Stimulated activated CD4-positive, alpha-beta T cell treated with anti-CD3 and anti-CD28 coated beads, Interleukin-1b, Interleukin-23, amount 100 ng/mL, for 4 hours (primary cell): Measurements from ENCODE around the gene DNPH1.

Source experiments
- DNase-seq, 2 donors: peaks; one replicate each; pipeline ENCODE4 v3.0.0-alpha.2; 2020; ENCODE audit warnings: low read depth in 2 of 2

DNPH1 gene

DNA sequence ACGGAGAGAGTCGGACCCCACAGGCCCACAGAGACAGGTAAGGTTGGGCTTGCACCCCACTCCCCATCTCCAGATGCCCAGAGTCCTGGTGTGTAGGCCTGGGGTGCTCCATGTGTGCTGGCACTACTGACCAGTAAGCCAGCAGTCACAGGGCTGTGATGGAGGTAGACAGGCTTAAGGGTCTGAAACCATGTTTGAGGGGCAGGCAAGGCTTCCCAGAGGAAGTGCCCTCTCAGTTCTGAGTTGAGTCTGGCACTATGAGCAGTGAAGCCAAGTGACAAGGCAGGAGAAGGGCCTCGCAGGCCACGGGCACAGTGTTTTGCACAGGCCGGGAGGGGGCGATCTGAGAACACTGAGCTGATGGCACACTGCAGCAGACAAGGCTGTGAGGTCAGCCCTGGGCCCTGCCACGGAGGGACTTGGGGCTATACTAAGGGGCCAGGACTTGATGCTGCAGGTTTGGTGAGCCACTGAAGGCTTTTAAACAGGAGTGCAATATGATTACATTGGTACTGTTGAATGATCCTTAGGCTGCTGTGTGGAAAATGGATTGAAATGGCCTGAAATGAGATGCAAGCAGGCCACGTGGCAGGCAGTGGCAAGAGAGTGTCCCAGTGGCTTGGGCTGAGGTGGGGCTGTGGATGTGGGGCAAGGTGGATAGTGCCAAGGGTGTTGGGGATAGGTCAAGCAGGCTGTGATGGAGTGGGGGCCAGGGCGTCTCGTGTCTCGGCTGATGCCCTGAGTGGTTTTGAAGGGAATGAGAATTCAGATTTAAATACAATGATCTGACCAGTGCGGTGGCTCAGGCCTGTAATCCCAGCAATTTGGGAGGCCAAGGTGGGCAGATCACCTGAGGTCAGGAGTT, 34.3 kb upstream of the DNPH1 start:
- peak; percentile 62 to 71 for DNase-seq

DNA sequence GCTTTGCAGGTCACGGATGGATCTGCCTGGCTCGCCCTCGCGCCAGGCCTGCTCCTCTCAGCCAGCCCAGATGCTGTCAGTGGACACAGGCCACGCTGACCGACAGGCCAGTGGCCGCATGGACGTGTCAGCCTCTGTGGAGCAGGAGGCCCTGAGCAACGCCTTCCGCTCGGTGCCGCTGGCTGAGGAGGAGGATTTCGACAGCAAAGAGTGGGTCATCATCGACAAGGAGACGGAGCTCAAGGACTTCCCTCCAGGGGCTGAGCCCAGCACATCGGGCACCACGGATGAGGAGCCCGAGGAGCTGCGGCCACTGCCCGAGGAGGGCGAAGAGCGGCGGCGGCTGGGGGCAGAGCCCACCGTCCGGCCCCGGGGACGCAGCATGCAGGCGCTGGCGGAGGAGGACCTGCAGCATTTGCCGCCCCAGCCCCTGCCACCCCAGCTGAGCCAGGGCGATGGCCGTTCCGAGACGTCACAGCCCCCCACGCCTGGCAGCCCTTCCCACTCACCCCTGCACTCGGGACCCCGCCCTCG, 33.6 kb upstream of the DNPH1 start:
- no peak for DNase-seq

DNA sequence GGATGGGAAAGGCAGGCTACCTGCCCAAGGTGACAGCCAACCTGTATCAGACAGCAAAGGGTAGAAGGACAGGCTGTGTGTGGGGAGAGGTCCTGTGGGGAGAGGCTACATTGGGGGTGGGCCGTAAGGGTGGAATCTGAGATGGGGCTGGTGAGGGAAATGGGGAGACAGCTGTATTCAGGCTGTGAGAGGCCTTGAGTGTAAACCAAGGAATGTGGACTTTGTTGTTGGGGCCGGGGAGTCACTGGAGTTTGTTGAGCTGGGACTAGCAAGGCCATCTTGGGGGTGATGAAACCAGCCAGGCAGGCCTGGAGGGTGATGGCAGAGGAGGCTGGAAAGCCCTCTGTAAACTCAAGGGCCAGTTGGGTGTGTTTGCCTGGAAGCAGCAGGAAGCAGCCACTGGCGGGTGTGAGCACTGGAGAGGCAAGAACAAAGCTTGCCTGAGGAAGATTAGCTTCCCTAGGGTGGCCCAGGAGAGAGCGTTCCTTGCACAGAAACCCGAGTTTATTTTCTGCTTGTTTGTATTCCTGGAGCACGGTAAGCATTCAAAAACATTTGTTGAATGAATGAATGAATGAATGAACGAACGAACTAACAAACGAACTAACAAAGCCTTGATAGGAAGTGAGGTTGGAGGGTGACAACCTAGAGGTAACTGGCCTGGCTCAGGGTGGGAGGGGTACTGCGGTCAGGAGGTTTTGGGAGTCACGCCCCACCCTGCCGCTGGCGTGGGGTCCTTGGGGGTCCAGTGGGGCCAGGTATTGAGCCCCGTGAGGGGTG, 32.9 kb upstream of the DNPH1 start:
- no peak for DNase-seq

DNA sequence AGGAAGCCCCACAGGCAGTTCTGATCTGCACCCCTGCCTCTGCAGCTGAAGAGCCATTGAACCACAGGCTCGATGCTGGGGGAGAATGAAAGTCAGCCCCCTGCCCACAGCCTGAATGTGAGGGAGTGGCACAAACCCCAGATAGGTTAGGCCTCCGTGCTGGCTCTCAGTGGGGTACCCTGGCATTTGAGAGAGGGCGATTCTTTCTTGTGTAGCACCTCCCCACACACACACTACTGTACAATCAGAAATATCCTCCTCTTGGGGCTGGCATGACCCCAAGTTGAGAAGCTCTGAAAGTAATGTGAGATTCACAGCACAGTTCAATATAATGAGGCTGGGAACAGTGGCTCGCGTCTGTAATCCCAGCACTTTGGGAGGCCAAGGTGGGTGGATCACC, 31.9 kb upstream of the DNPH1 start:
- DNase-seq = no peak

DNA sequence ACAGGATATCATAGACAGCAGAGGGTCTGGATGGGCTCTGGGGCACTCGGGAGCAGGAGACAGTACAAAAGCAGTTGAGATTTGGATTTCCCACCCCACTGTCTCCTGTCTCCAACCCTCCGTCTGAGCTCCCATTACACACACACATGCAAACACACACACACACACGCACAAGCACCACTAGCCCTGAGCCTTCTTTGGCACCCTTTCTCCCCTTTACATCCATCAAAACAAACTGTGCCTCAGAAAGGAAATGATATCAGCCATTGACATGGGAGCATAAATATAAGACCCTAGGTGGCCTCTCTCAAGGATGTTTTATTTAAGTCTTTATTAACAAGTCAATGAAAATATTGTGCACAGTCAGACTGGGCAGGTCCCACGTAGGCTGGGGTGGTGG, 31.5 kb upstream of the DNPH1 start:
- DNase-seq = no peak

DNA sequence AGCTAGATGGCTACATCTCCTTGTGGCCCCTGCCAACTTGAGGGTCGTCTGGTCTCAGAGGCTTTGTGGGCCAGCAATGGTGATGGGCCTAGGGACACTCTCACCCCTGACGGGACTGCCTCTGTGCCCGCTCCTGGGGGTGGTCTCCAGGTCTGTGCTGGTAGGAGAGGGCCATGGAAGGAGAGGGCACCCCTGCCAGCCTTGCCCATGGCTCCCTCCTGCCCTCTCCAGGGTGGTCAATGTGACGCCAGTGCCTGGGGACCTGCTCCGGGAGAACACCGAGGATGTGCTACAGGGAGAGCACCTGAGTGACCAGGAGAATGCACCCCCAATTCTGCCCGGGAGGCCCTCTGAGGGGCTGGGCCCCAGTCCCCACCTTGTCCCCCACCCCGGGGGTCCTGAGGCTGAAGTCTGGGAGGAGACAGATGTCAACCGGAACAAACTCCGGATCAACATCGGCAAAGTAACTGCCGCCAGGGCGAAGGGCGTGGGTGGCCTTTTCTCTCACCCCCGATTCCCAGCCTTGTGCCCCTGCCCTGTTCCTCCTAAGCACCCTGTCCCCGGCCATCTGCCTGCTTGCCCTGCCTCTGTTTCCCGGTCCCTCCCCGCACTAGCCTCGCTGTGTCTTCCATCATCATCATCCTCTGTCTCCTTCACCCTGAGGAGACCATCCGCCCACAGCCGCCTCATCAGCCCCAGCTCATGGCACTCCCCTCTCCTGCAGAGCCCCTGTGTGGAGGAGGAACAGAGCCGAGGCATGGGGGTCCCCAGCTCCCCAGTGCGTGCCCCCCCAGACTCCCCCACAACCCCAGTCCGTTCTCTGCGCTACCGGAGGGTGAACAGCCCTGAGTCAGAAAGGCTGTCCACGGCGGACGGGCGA, 29.8 kb upstream of the DNPH1 start:
- no peak for DNase-seq

DNA sequence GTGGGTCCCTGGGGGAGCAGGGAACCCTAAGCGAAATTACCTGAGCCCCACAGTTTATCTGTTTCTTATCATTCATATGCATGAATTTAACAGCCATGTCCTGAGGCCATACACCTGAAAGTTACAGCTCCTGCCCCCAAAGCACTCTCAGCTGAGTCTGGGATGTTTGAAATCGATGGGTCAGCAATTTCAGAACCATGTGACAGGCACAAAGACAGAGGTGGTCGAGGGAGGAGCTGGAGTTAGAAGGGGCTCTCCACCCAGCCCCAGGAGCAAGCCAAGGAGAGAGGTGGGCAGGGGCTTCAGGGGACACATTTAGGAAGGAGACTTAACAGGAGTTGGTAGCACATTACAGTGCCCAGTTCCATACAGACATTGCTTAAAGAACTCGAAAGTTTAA, 28.9 kb upstream of the DNPH1 start:
- no peak for DNase-seq

DNA sequence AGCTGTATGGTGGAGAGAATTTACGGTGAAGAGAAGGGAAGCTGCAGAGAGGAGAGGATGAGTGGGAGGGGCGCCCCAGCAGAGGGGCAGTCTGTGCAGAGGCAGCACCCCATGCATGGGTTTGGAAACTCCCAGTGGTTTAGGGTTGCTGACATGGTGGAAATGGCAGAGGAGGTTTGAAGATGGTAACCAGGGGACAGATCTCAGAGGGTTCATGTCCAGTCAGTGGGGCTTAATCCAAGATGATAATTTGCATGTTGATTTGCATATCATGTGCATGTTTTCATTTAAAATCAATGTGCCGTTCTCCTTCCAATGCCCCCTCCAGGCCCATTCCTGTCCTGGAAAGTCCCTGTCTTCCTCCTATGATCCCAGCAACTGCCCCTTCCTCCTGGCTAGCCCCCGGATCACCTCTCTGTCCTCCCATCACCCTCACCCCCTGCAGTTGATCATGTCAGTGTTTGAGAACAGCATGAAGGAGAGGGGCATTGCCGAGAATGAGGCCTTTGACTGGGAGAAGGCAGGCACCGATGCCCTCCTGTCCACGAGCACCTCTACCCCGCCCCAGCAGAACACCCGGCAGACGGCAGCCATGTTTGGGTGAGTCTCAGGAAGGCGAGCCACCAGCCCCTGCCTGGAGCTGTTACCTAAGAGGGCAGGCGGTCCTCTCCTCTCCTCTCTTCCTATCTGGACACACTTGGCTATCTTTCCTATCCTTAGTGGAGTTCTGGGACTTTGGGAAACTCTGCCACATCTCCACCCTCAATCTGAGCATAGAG, 28.3 kb upstream of the DNPH1 start:
- no peak for DNase-seq

DNA sequence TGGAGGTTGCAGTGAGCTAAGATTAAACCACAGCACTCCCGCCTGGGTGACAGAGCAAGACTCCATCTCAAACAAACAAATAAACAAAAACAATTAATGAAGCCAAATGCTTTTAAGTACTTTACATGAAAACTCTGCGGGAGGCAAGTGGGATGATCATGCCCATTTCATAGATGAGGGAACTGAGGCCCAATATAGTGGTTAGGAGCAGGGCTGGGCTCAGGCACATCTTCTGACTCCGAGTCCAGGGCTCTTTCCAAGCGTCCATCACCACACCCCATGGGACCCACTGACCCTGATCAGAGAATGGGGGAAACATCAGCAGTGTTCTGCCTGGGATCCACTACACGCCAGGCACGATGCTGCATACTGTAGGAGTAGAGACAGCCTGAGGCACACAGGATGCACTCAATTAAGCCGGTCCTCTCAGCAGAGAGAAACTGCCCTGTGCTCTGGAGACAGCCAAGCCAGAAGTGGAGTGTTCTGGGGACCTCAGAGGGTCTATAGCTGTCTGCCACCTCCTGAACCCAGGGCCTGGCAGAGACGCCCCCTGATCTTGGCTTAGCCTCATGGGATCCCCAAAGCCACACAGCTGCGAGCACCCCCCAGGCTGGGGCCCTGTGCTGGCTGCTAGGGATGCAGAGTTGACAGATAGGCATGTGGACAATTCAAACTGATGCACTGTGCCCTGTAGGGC, 27.5 kb upstream of the DNPH1 start:
- no peak for DNase-seq

DNA sequence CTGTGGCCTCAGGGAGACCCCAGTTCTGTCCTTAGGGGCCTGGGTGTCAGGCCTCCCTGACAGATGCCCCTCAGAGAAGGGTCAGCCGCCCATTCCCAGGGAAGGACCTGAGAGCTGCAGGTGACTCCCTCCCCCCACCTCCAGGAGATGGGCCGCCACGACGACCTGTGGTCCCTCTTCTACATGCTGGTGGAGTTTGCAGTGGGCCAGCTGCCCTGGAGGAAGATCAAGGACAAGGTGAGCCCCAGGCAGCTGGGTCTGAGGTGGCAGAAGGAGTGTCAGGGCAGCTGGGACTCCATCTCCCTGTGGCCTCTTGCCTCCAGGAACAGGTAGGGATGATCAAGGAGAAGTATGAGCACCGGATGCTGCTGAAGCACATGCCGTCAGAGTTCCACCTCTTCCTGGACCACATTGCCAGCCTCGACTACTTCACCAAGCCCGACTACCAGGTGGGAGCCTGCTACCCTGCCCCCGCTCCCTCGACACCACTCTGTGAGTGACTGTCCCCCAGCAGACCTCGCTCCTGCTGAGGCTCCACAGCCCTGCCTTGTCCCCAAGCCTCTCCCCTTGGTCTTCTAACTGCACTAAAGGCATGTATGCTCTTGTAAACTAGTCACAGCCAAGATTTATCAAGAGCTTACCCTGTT, 26.2 kb upstream of the DNPH1 start:
- no peak for DNase-seq

DNA sequence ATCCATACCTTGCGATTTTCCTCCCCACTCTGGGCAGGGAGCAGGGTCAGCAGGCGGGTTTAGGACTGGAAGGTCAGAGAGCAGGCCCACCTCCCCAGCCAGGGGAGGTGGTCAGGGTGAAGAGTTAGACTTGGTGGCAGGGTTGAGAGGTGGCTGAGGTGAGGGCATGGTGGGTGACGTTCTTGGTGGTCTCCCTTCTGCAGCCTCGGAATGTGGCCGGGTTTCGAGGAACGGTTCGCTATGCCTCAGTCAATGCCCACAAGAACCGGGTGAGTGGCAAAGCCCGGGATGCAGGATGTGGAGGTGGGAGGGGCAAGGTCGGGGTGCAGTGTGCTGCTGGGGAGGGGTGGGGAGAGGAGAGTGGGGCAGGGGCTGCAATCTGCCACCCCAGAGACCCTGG, 25.6 kb upstream of the DNPH1 start:
- no peak for DNase-seq

DNA sequence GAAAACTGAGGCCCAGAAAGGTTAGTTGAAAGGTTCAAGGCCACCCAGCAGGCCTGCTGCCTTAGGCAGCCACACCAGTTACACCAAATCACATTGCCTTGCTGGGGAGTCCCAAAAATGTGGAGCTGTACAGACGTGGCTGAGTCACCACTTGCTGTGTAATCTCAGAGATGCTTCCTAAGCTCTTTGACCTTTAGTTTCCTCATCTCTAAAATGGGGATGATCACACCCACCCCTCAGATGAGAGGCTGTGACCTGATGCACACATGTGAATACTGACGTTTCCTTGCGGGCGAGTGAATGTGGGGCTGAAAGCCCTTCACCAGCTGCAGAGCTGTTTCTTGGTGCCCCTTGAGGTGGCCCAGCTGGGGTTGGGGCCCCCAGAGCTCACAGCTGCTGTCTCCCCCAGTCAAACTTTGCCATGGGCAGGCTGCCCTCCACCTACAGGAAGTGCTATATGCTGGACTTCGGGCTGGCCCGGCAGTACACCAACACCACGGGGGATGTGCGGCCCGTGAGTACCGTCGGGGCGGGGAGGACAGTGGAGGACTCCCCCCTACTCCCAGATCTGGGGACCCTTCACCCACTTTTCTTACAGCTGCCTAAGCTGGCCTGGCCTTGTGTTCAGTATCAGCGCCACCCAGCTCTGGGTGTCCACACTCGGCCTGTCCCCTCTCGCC, 25.0 kb upstream of the DNPH1 start:
- DNase-seq = no peak

DNA sequence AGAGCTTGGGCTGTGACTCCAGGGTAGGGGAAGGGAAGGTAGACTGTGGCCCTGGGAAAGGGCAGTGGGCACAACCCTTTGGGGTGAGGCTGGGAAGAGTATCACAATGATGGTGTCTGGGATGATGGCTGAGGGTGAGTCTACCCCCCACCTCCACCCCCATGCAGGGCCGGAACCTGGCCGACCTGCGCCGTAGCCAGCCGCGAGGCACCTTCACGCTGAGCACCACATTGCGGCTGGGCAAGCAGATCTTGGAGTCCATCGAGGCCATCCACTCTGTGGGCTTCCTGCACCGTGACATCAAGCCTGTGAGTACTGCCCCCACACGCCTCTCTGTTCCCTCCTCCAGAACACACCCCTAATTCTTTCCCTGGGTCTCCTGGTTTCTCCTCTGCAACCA, 24.1 kb upstream of the DNPH1 start:
- DNase-seq = no peak

DNA sequence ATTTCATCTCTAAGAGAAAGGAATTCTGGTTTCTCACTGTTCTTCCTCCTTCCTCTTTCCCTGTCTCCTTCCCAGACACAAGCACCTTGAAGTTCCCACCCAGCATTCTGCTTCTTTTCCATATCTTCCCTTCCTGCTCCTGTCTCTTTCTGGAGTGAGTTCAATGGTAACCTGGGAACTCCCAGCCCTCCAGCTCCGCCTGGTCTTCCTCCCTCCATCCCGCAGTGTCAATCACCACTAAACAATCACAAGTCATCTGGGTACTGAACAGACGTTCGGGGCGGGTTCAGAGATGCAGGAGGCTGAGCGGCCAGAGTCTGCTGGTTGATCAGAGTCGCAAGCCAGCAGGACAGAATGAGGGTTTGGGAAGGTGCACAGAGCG, 21.7 kb upstream of the DNPH1 start:
- DNase-seq = no peak

DNA sequence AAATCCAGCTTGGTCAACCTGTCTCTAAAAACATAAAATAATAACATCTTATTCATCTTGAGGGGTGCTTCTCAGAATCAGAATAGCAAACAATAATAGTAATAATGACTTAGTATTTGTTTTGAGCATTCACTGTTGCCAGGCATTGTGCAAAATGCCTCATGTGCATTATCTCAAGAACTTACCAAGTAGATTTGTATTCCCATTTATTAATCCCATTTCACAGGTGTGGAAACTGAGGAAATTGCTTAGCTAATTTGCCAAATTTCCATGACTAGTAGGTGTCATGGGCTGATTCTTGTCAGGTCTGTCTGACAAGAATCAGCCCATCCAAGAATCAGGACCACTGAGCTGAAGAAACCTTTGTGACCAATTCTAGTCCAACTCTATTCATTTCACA, 19.5 kb upstream of the DNPH1 start:
- DNase-seq = no peak

DNA sequence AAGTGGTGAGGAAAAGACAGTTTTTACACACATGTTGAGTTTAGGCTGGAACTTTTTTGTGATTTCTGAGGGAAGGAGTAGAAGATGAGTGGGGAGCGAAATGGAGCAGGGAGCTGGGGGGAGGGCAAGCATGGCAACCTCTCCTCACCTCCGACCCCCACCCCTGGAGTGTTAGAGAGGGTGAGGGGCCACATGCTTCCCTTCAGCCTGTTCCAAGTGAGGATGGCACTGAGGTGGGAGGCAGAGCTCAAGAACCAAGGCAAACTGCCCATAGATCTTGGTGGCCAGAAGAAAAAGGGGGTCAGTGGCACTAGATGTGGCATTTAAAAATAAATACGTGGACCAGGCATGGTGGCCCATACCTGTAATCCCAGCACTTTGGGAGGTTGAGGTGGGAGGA, 18.8 kb upstream of the DNPH1 start:
- no peak for DNase-seq

DNA sequence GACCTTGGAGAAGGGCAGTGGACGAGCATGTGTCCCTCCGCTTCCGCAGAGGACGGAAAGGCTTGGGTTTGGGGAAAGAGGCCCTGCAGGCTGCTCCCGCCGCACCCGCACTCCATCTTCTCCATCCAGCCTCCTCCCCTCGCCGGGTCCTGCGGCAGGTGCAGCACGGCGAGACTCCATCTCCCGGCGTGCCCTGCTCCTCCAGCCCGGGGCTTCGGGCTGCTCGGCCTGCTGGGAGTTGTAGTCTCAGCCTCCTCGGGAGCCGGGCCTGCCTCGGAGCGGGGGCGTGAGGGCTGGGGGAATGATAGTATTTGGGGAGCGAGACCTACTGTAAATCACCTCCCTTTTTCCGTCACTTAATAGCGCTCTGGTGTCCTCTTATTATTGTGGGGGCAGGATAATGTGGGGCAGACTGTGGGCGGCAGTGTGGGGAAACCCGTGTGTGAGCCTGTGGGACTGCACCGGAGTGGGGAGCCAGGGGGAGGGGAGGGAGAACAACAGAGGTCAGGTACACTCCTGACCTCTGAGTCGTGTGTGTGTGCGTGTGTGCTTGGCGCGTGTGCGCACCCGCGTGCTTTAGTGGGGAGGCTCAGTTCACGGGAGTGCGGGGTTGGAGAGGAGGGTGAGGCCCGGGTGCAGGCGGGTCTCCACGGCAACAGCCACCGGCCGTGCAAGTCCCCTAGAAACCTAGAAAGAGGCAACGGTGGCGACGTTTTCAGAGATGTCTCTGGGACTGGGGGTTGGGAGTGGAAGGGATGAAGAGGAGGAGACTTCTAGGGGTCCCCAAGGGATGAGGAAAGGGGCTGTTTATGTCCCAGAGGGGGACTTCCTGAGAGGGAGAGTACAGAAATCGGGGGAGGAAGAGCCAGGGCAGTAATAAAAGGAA, 18.1 kb upstream of the DNPH1 start:
- DNase-seq = peak; percentile 72 to 76

DNA sequence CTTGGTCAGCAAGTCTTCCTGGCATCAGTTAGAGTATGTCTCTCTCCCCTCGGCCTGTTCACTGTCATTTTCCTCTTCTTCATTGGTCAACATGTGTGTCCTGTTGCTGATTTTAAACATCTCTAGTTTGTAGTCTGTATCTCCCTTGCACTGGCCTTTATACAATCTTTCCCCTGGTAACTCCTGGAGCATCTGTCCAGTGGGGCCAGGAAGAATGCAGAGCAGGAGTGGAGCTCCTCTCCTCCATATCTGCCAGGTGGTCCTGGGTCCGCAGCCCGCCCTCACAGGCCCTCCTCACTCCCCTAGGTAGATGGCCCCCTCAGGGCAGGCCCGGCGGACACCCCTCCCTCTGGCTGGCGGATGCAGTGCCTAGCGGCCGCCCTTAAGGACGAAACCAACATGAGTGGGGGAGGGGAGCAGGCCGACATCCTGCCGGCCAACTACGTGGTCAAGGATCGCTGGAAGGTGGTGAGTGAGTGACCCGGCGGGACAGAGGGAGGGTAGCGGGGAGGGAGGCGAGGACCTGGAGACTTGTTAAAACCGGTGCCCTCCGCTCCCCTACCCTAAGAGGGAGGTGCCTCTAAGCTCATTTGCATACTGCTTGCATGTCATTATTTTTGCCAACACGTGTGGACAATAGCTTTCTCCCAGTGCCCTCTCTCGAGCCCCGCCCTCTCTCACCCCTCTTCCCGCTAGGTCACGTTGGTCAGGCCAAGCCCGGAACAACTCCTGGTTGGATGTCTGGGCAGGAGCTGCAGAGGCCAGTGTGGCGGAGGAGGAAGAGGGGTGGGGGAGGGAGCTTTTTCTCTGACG, 17.2 kb upstream of the DNPH1 start:
- DNase-seq = no peak
